ENCODE data around the gene HYAL3. TPM values are rescaled to one million over a fixed set of nuclear protein-coding genes. Genes with fewer than 3 reads are reported as not detected.

Gene HYAL3
- total RNA-seq, 4 donors from 2014 or later, result 1.9 to 4.1 (median 2.6) TPM

GRCh38 chr3:50258979-50259378 lies 40.2 kb downstream of the HYAL3 start:
- no peak overlapping the region for H3K4me3 ChIP-seq (ENCODE audit: low read depth, poor library complexity, severe bottlenecking)
- intact Hi-C loops (cut with DNase I; ENCODE audit: low total_unique reads), result no loop called here
- WGBS, 2 donors, result 39 to 45% methylated on average over 16 of the region's 16 CpGs
- no peak for TF ChIP-seq CTCF (IDR thresholded peaks at IDR 0.05)
- no peak for TF ChIP-seq POLR2A (IDR thresholded peaks at IDR 0.05)
- peak in 1 of 2 donors; percentile 87 for DNase-seq (ENCODE audit: low spot score in 2 of 2)

- no peak for TF ChIP-seq POLR2A (IDR thresholded peaks at IDR 0.05)
- no peak for TF ChIP-seq CTCF (IDR thresholded peaks at IDR 0.05)
- intact Hi-C loops (cut with DNase I; ENCODE audit: low total_unique reads), result no loop called here
- H3K4me3 ChIP-seq (ENCODE audit: low read depth, poor library complexity, severe bottlenecking), result no peak overlapping the region
- WGBS, 2 donors, result 80 to 85% methylated on average over 16 to 17 of the region's 17 CpGs
- no peak for DNase-seq (ENCODE audit: low spot score in 2 of 2)
These were observed 41.0 kb downstream of the HYAL3 start for GRCh38 chr3:50258029-50258680.

- H3K4me3 ChIP-seq (ENCODE audit: low read depth, poor library complexity, severe bottlenecking), result no peak overlapping the region
- DNase-seq (ENCODE audit: low spot score in 2 of 2), result no peak
- TF ChIP-seq POLR2A (IDR thresholded peaks at IDR 0.05) (no peak), CTCF (IDR thresholded peaks at IDR 0.05) (no peak)
- intact Hi-C loops (cut with DNase I; ENCODE audit: low total_unique reads), result no loop called here
- 84 to 91% methylated on average over 20 of the region's 20 CpGs for WGBS, 2 donors
These were observed 42.0 kb downstream of the HYAL3 start for GRCh38 chr3:50256978-50257890.

DNA sequence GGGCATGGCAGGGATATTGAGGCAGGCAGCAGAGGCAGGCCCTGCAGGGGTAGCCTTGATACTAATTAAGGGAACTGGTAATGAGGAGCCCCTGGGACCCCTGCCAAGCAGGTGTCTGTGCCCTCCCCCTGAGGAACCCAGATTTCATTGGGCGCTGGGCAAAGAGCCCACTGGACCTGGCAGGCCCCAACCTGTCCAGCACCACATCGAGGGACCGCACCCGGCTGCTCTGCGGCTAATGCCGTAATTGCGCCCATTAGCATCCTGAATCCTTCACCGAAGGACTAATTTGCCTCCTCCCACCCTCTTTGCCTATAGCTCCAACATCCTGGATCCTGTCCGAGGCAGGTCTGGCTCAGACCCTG lies 44.0 kb downstream of the HYAL3 start:
- WGBS, 2 donors, result 36 to 46% methylated on average over 9 of the region's 9 CpGs
- no peak for TF ChIP-seq POLR2A (IDR thresholded peaks at IDR 0.05)
- TF ChIP-seq CTCF (IDR thresholded peaks at IDR 0.05), result no peak
- no peak for DNase-seq (ENCODE audit: low spot score in 2 of 2)
- H3K4me3 ChIP-seq (ENCODE audit: low read depth, poor library complexity, severe bottlenecking), result no peak overlapping the region
- intact Hi-C loops (cut with DNase I; ENCODE audit: low total_unique reads), result no loop called here

- TF ChIP-seq CTCF (IDR thresholded peaks at IDR 0.05) (no peak), POLR2A (IDR thresholded peaks at IDR 0.05) (no peak)
- intact Hi-C loops (cut with DNase I; ENCODE audit: low total_unique reads), result no loop called here
- no peak overlapping the region for H3K4me3 ChIP-seq (ENCODE audit: low read depth, poor library complexity, severe bottlenecking)
- WGBS, 2 donors, result 63 to 68% methylated on average over 8 of the region's 8 CpGs
- DNase-seq (ENCODE audit: low spot score in 2 of 2), result peak; percentile 72 to 95
These were observed 44.5 kb downstream of the HYAL3 start for GRCh38 chr3:50254577-50255250.

All from lower leg skin (tissue), 4 donors.